ENCODE data around the gene B3GALT4.
A peak's percentile ranks its signal among the peaks of the same experiment; 100 is the strongest.
"Not testable (repeated sequence)": the region's sequence is repeated elsewhere in the genome, so short reads cannot be mapped to it uniquely, and the experiment has no call there.

B3GALT4 gene

GRCh38 chr6:33276864-33277662 is at the start of gene B3GALT4:
B3GALT4 (plus strand) TSS chr6:33277123; CDS start chr6:33277420, 297 bp downstream.
- DNase-seq = peak; percentile 93

- DNase-seq = no peak
Measured at GRCh38 chr6:33235221-33235634, 41.7 kb upstream of the B3GALT4 start.

GRCh38 chr6:33236328-33236727 is 40.6 kb upstream of the B3GALT4 start:
- DNase-seq = no peak

DNA sequence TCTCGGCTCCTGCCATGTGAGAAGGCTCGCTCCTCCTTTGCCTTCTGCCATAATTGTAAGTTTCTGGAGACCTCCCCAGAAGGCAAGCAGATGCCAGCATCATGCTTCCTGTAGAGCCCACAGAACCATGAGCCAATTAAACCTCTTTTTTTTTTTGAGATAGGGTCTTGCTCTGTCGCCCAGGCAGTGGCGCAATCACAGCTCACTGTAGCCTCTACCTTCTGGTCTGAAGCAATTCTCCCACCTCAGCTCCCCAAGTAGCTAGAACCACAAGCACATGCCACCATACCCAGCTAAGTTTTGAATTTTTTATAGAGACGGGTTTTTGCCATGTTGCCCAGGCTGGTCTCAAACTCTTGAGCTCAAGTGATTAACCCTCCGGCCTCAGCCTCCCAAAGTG is 40.1 kb upstream of the B3GALT4 start:
- no peak for DNase-seq

- DNase-seq = no peak
Measured at GRCh38 chr6:33237741-33238140, 39.2 kb upstream of the B3GALT4 start.

GRCh38 chr6:33241968-33242367 is 35.0 kb upstream of the B3GALT4 start:
- no peak for DNase-seq

DNA sequence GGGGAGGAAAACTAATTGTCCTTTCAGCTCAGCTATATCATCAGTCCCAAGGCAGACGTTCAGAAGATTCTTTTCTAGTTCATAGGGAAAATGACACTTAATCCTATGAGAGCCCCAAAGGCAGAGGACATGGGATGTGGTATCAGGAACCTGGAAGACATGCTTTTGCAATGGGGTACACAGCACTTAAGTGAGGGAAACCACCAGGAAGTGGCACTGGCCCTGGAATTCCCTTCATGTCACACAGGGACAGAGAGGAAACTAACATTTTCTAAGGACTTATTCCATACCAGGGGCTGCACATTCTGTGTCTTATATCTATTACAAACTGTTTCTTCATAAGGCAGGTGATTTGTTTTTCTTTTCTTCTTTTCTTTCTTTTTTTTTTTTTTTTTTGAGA is 33.4 kb upstream of the B3GALT4 start:
- DNase-seq = no peak

DNA sequence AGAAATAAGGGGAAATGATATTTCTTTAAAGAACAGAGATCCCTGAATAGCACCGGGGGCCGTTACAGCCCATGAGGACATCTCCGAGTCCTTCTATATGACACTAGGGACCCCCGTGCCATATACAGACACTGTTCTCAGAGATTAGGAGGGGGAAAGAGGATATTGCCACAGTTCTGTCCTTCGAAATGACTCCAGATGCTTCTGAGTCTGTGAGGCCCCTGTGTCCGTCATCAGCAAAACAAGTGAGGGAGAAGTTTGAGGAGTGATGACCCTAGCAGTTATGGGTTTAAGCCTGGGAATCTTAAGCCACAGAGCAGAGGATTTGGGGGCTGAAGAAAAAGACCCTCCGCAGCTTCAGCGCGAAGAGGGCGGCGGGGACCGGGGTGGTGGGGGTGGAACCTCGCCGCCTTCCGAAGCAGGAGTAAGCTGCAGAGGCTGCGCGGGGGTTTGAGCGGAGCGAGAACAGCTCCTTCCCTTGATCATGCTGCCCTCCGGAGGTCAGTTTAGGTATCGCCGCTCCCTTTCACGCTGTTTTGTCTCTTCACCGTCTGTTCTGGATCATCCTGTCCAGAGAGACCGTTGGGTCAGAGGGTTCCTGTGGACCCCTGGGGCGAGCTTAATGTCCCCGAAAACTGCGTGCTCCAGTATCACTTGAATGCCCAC is 28.8 kb upstream of the B3GALT4 start:
- DNase-seq = peak; percentile 94

GRCh38 chr6:33248643-33248931 is 28.3 kb upstream of the B3GALT4 start:
- no peak for DNase-seq

- peak; percentile 100 for DNase-seq
Measured at GRCh38 chr6:33248932-33249731, 27.8 kb upstream of the B3GALT4 start.

GRCh38 chr6:33249732-33250630 is 26.9 kb upstream of the B3GALT4 start:
- DNase-seq = no peak

GRCh38 chr6:33250731-33251130 is 26.2 kb upstream of the B3GALT4 start:
- no peak for DNase-seq

GRCh38 chr6:33251395-33252012 is 25.4 kb upstream of the B3GALT4 start:
- DNase-seq = peak; percentile 33

DNA sequence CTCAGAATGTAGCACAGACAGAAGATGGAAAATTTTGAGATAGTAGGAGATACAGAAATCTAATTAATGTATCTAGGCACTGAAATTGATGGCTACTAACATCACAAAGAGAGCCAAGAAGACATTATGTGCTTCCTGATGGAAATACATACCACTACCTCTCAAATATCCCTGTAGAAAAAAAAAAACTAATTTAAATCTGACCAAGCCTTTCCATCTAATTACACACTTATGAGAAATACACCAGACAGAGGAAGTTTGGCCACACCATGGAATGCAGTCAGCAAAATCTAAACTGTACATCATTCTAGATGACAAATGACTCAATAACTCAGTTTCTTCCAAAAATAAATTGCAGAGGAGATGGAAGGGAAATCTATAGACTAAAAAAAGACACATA is 24.2 kb upstream of the B3GALT4 start:
- no peak for DNase-seq

GRCh38 chr6:33254591-33254990 is 22.3 kb upstream of the B3GALT4 start:
- DNase-seq = no peak

DNA sequence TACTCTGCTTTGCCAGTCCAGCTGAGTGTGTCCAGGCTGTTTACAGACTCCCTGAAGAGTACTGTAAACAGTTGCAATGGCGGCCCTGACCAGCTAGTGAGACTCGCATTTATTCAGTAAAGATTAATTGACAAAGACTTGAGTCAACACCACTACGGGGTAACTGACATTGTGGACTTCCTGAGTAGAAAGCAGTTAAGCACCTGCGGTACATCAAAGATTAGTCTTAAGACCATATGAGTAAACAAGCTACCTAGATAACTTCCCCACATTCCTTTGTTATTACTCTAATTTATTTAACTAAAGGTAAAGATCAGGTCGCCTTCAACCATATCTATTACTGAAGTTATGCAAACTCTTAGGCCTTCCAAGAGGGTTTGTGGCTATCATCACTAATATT is 17.9 kb upstream of the B3GALT4 start:
- no peak for DNase-seq

DNA sequence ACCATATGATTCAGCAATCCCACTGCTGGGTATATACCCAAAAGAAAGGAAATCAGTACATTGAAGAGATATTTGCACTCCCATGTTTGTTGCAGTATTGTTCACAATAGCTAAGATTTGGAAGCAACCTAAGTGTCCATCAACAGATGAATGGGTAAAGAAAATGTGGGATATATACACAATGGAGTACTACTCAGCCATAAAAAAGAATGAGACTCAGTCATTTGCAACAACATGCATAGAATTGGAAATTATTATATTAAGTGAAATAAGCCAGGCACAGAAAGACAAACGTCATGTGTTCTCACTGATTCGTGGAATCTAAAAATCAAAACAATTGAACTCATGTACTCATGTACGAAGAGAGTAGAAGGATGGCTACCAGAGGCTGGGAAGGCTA is 14.4 kb upstream of the B3GALT4 start:
- not testable (repeated sequence) for DNase-seq

GRCh38 chr6:33264015-33264414 is 12.9 kb upstream of the B3GALT4 start:
- no peak for DNase-seq

DNA sequence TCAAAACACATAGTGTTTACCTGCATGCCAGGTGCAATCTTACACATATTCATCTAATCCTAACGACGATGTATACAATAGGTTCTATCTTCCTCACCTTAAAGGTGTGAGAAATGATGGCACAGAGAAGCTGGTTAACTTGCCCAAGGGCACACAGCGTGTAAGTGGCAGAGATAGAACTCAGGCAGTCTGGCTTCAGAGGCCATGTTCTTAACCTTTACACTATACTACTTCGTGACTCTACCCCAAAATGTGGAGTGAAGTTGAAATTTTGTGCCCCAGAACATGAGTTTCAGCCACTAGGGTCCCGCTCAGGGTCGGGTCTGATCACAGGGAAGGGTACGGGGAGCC is 5.8 kb upstream of the B3GALT4 start:
- peak; percentile 83 for DNase-seq

GRCh38 chr6:33271468-33272274 is 5.3 kb upstream of the B3GALT4 start, which contains the start of the genes RPS18 and VPS52:
RPS18 (plus strand) TSS chr6:33272075; CDS start chr6:33272120, 45 bp downstream.
VPS52 (minus strand) TSS chr6:33271876; CDS start chr6:33271675, 201 bp downstream.
- peak; percentile 99 for DNase-seq
